ENCODE measurements around the gene KRTAP4-16.
"Not testable (repeated sequence)": the region's sequence is repeated elsewhere in the genome, so short reads cannot be mapped to it uniquely, and the experiment has no call there.

Gene KRTAP4-16

GRCh38 chr17:41118721-41119120 is 16.7 kb upstream of the KRTAP4-16 start:
- no peak for DNase-seq

- not testable (repeated sequence) for DNase-seq
These were observed 15.9 kb upstream of the KRTAP4-16 start, which contains the start of gene KRTAP4-11 for GRCh38 chr17:41117846-41118386. Gene KRTAP4-11, minus strand, starts transcription at chr17:41118373. Its CDS starts 58 bp downstream, at chr17:41118315.

GRCh38 chr17:41116297-41116696 is 14.3 kb upstream of the KRTAP4-16 start:
- DNase-seq, result no peak

- no peak for DNase-seq
These were observed 9.3 kb upstream of the KRTAP4-16 start for GRCh38 chr17:41111151-41111885.

GRCh38 chr17:41108728-41109386 is 6.8 kb upstream of the KRTAP4-16 start:
- DNase-seq, result not testable (repeated sequence)

- no peak for DNase-seq
These were observed 6.0 kb upstream of the KRTAP4-16 start for GRCh38 chr17:41107941-41108450.

- not testable (repeated sequence) for DNase-seq
These were observed 3.3 kb upstream of the KRTAP4-16 start, which contains the start of gene KRTAP4-9 for GRCh38 chr17:41105347-41105746. Gene KRTAP4-9, plus strand, starts transcription at chr17:41105389. Its CDS starts 0 bp downstream, at chr17:41105389.

GRCh38 chr17:41104386-41105038 is 2.5 kb upstream of the KRTAP4-16 start:
- DNase-seq, result not testable (repeated sequence)

GRCh38 chr17:41103896-41104295 is 1.9 kb upstream of the KRTAP4-16 start:
- no peak for DNase-seq

- DNase-seq, result not testable (repeated sequence)
These were observed 2.1 kb downstream of the KRTAP4-16 start for GRCh38 chr17:41099682-41100480.

GRCh38 chr17:41098481-41098880 is 3.5 kb downstream of the KRTAP4-16 start:
- DNase-seq, result no peak

GRCh38 chr17:41098042-41098441 is 4.0 kb downstream of the KRTAP4-16 start, which contains the start of gene KRTAP4-8:
Gene KRTAP4-8, minus strand, starts transcription at chr17:41098142. Its CDS starts 58 bp downstream, at chr17:41098084.
- no peak for DNase-seq

GRCh38 chr17:41096055-41096454 is 6.0 kb downstream of the KRTAP4-16 start:
- DNase-seq, result no peak

- DNase-seq, result not testable (repeated sequence)
These were observed 13.2 kb downstream of the KRTAP4-16 start for GRCh38 chr17:41088760-41089352.

GRCh38 chr17:41084100-41084856 is 17.7 kb downstream of the KRTAP4-16 start, which contains the start of gene KRTAP4-7:
Gene KRTAP4-7, plus strand, starts transcription at chr17:41084150. Its CDS starts 57 bp downstream, at chr17:41084207.
- DNase-seq, result not testable (repeated sequence)

GRCh38 chr17:41083427-41083826 is 18.6 kb downstream of the KRTAP4-16 start:
- DNase-seq, result not testable (repeated sequence)

- DNase-seq, result no peak
These were observed 19.4 kb downstream of the KRTAP4-16 start for GRCh38 chr17:41082626-41083025.

GRCh38 chr17:41076788-41077187 is 25.2 kb downstream of the KRTAP4-16 start:
- no peak for DNase-seq

- no peak for DNase-seq
These were observed 28.3 kb downstream of the KRTAP4-16 start for GRCh38 chr17:41073676-41074075.

GRCh38 chr17:41071606-41072360 is 30.2 kb downstream of the KRTAP4-16 start:
- no peak for DNase-seq
